NOMO-1 treated with DMSO at 0.1 percent for 48 hours (cell line): ENCODE measurements around the gene TMPO.
"Not testable (repeated sequence)": the region's sequence is repeated elsewhere in the genome, so short reads cannot be mapped to it uniquely, and the experiment has no call there.

Source experiments
- DNase-seq: peaks from one replicate; lab custom pipeline; 2025; ENCODE audit not compliant: unreplicated experiment; lab: John Stamatoyannopoulos, UW

Gene TMPO

GRCh38 chr12:98576795-98577194 lies 61.4 kb downstream of the TMPO start:
- DNase-seq: not testable (repeated sequence)

GRCh38 chr12:98578392-98578791 lies 63.0 kb downstream of the TMPO start:
- DNase-seq: no peak

- peak; percentile 17 for DNase-seq
Measured at GRCh38 chr12:98578821-98579220, 63.4 kb downstream of the TMPO start.

GRCh38 chr12:98579347-98579746 lies 64.0 kb downstream of the TMPO start:
- DNase-seq: no peak

GRCh38 chr12:98579835-98580234 lies 64.4 kb downstream of the TMPO start:
- no peak for DNase-seq

GRCh38 chr12:98580695-98581094 lies 65.3 kb downstream of the TMPO start:
- no peak for DNase-seq

- DNase-seq: no peak
Measured at GRCh38 chr12:98581101-98581500, 65.7 kb downstream of the TMPO start.

GRCh38 chr12:98582093-98582492 lies 66.7 kb downstream of the TMPO start:
- no peak for DNase-seq

GRCh38 chr12:98587084-98587483 lies 71.7 kb downstream of the TMPO start:
- no peak for DNase-seq

- DNase-seq: no peak
Measured at GRCh38 chr12:98591209-98591608, 75.8 kb downstream of the TMPO start.

GRCh38 chr12:98592825-98593322 lies 77.5 kb downstream of the TMPO start:
- DNase-seq: peak; percentile 81

GRCh38 chr12:98593351-98594049 lies 78.1 kb downstream of the TMPO start, which contains the start of gene SLC25A3:
TSS of gene SLC25A3 (plus strand) at chr12:98593686. CDS start at chr12:98593979, 293 bp downstream.
- DNase-seq: peak; percentile 96

- no peak for DNase-seq
Measured at GRCh38 chr12:98594050-98594835, 78.9 kb downstream of the TMPO start.

GRCh38 chr12:98595243-98595988 lies 80.0 kb downstream of the TMPO start:
- DNase-seq: no peak

- not testable (repeated sequence) for DNase-seq
Measured at GRCh38 chr12:98597313-98597712, 81.9 kb downstream of the TMPO start.
